Ramos (cell line): ENCODE results near the gene OR2G6.
"Not testable (repeated sequence)": the region's sequence is repeated elsewhere in the genome, so short reads cannot be mapped to it uniquely, and the experiment has no call there.

Experiments used
- in situ Hi-C: fragments of 300-500 bp; cut with MboI; formaldehyde crosslinking; loops from one replicate; pipeline ENCODE4 v1.14.3; 2022; ENCODE audit warnings: low sequenced_read_pairs; ENCODE audit not compliant: unreplicated experiment

Gene OR2G6

GRCh38 chr1:248507773-248508172, at the start of gene OR2G6:
TSS of gene OR2G6 (plus strand) at chr1:248508073. CDS start at chr1:248521647, 13,574 bp downstream.
- in situ Hi-C loops = not testable (repeated sequence)

- in situ Hi-C loops = not testable (repeated sequence)
Measured at GRCh38 chr1:248459117-248459516, 48.8 kb upstream of the OR2G6 start.

- in situ Hi-C loops = no loop called here
Measured at GRCh38 chr1:248471154-248471553, 36.7 kb upstream of the OR2G6 start.

- in situ Hi-C loops = not testable (repeated sequence)
Measured at GRCh38 chr1:248472111-248472510, 35.8 kb upstream of the OR2G6 start.

- in situ Hi-C loops = not testable (repeated sequence)
Measured at GRCh38 chr1:248473051-248473450, 34.8 kb upstream of the OR2G6 start, which contains the start of gene OR2T3. TSS of gene OR2T3 (plus strand) at chr1:248473351. CDS start at chr1:248473351, 0 bp downstream.

GRCh38 chr1:248475660-248476059, 32.2 kb upstream of the OR2G6 start:
- in situ Hi-C loops = not testable (repeated sequence)

GRCh38 chr1:248481686-248482579, 25.9 kb upstream of the OR2G6 start:
- in situ Hi-C loops = not testable (repeated sequence)

- in situ Hi-C loops = not testable (repeated sequence)
Measured at GRCh38 chr1:248488289-248488688, 19.6 kb upstream of the OR2G6 start, which contains the start of gene OR2T5. TSS of gene OR2T5 (plus strand) at chr1:248488589. CDS start at chr1:248488589, 0 bp downstream.

- in situ Hi-C loops = not testable (repeated sequence)
Measured at GRCh38 chr1:248496661-248497060, 11.2 kb upstream of the OR2G6 start.

GRCh38 chr1:248500305-248501035, 7.4 kb upstream of the OR2G6 start:
- in situ Hi-C loops = not testable (repeated sequence)

- in situ Hi-C loops = not testable (repeated sequence)
Measured at GRCh38 chr1:248510217-248510616, 2.3 kb downstream of the OR2G6 start.

GRCh38 chr1:248521856-248522255, 14.0 kb downstream of the OR2G6 start:
- in situ Hi-C loops = no loop called here

GRCh38 chr1:248537449-248537848, 29.6 kb downstream of the OR2G6 start:
- in situ Hi-C loops = not testable (repeated sequence)

GRCh38 chr1:248547383-248547782, 39.5 kb downstream of the OR2G6 start:
- in situ Hi-C loops = not testable (repeated sequence)

- in situ Hi-C loops = not testable (repeated sequence)
Measured at GRCh38 chr1:248551027-248551426, 43.2 kb downstream of the OR2G6 start.

- in situ Hi-C loops = not testable (repeated sequence)
Measured at GRCh38 chr1:248562672-248563071, 54.8 kb downstream of the OR2G6 start, which contains the start of gene OR2T29. TSS of gene OR2T29 (minus strand) at chr1:248562772. CDS start at chr1:248559491, 3,281 bp downstream.

GRCh38 chr1:248565530-248566373, 57.9 kb downstream of the OR2G6 start:
- in situ Hi-C loops = not testable (repeated sequence)

- in situ Hi-C loops = not testable (repeated sequence)
Measured at GRCh38 chr1:248569049-248569448, 61.2 kb downstream of the OR2G6 start.

GRCh38 chr1:248570811-248571210, 62.9 kb downstream of the OR2G6 start:
- in situ Hi-C loops = not testable (repeated sequence)

GRCh38 chr1:248572049-248572448, 64.2 kb downstream of the OR2G6 start:
- in situ Hi-C loops = not testable (repeated sequence)
